Panc1 (cell line): Measurements from ENCODE around the gene RFTN1. TPM values are rescaled to one million over a fixed set of nuclear protein-coding genes. Genes with fewer than 3 reads are reported as not detected.

Experiments
- ATAC-seq: fragments of 200-7000 bp; cut with Tn5 transposase; 2 replicates; pipeline ENCODE4 v1.9.1; 2020; ENCODE audit warnings: mild to moderate bottlenecking, moderate library complexity
- BruUV-seq: library from RNA; stranded (reverse); fragments of 400-500 nt; replicated peaks from 2 replicates; lab custom pipeline; 2021; lab: Mats Ljungman, UMichigan
- CTCF ChIA-PET: fragments of 300-600 bp; sonication (Branson Sonifier 250); formaldehyde crosslinking; loops from one replicate; lab custom pipeline; 2022; ENCODE audit warnings: antibody characterized with exemption; lab: Charles Lee
- POLR2A ChIA-PET: fragments of 300-600 bp; sonication (Branson Sonifier 250); formaldehyde crosslinking; loops from one replicate; lab custom pipeline; 2022; ENCODE audit warnings: antibody characterized with exemption; lab: Charles Lee
- DNase-seq: peaks from one replicate; pipeline ENCODE4 v3.0.0-alpha.2; 2010; ENCODE audit warnings: low read depth, low spot score
- H3K27ac ChIP-seq: 2 replicates; pipeline ENCODE4 v1.5.1; 2011; ENCODE audit warnings: mild to moderate bottlenecking, low read length, inconsistent platforms
- H3K27me3 ChIP-seq: fragments of 200-500 bp; sonication (Bioruptor generic); 2 replicates; pipeline ENCODE4 v1.6.0; 2014; ENCODE audit warnings: low read length, inconsistent platforms; ENCODE audit not compliant: control insufficient read depth, insufficient read depth
- H3K36me3 ChIP-seq: fragments of 200-500 bp; sonication (Bioruptor generic); 2 replicates; pipeline ENCODE4 v1.5.1; 2014; ENCODE audit warnings: inconsistent platforms, mild to moderate bottlenecking, low read length, moderate library complexity; ENCODE audit not compliant: control insufficient read depth, insufficient read depth
- H3K4me1 ChIP-seq: 2 replicates; pipeline ENCODE4 v1.5.1; 2011; ENCODE audit warnings: inconsistent platforms, mild to moderate bottlenecking, low read length, moderate library complexity; ENCODE audit not compliant: control insufficient read depth, insufficient read depth
- H3K4me3 ChIP-seq, 2 experiments: 2 replicates each; pipeline ENCODE4 v1.5.1; 2011 to 2012; ENCODE audit warnings: low read depth in 2 of 2, low read length in 2 of 2, mild to moderate bottlenecking in 2 of 2, inconsistent platforms in 1 of 2, moderate library complexity in 1 of 2
- H3K9me3 ChIP-seq: fragments of 200-500 bp; sonication (Bioruptor generic); 2 replicates; pipeline ENCODE4 v1.5.1; 2014; ENCODE audit warnings: low read depth, mild to moderate bottlenecking, inconsistent platforms, low read length, moderate library complexity; ENCODE audit not compliant: control insufficient read depth, insufficient read depth
- CTCF ChIP-seq: fragments of 450-650 bp; IDR thresholded peaks from 2 replicates; pipeline ENCODE4 v1.5.1; 2017; ENCODE audit warnings: mild to moderate bottlenecking
- POLR2AphosphoS5 ChIP-seq: IDR thresholded peaks from 2 replicates; pipeline ENCODE4 v1.6.1; 2012; ENCODE audit warnings: mild to moderate bottlenecking, low read depth, low read length, moderate library complexity
- SIN3A ChIP-seq: IDR thresholded peaks from 2 replicates; pipeline ENCODE4 v1.6.1; 2012; ENCODE audit warnings: low read depth, mild to moderate bottlenecking, low read length, moderate library complexity, borderline replicate concordance; ENCODE audit not compliant: insufficient read depth
- TCF7L2 ChIP-seq: IDR thresholded peaks from 2 replicates; pipeline ENCODE4 v1.6.1; 2011; ENCODE audit warnings: mild to moderate bottlenecking, low read depth, low read length, inconsistent platforms
- in situ Hi-C: cut with HindIII; loops from 2 replicates; pipeline ENCODE4 v1.10.0; 2016; ENCODE audit warnings: low sequenced_read_pairs, low pct_unique_long_range_greater_than_20kb
- intact Hi-C: fragments of 100-400 bp; cut with micrococcal nuclease; formaldehyde crosslinking; loops from one replicate; pipeline ENCODE4 v1.10.0; 2022; ENCODE audit not compliant: unreplicated experiment
- total RNA-seq: library from RNA; stranded (reverse); gene quantifications from one replicate; pipeline ENCODE4 v1.2.1, GENCODE V29; 2021; ENCODE audit not compliant: unreplicated experiment
- TF ChIP-seq, protein P1 (sequence below), 2 experiments: IDR thresholded peaks; 2 replicates each; pipeline ENCODE4 v1.6.1; 2011 to 2012; ENCODE audit warnings: low read depth in 2 of 2, control low read depth in 1 of 2, low read length in 1 of 2, mild to moderate bottlenecking in 1 of 2, moderate library complexity in 1 of 2; ENCODE audit not compliant: insufficient read depth in 1 of 2

The RFTN1 gene
- total RNA-seq, 1 experiment from 2014 or later: 0.90 TPM

DNA sequence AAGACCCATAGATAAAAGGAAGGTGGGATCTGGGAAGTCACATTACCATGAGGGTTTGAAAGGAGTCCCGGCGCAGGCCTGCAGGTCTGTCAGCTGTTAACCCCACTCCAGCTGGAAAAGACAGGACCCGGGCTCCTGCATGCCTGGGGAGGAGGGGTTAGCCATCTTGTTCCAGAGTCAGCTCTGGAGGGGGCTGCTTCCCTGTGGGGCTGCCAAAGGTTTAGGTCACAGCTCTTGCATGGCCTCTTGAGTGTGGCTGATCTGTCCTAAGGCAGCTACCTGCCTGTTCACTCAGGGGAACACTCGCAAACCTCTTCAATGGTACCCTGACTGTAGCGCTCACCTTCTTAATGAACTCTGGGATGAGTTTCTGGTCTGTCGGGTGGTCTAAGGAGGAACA is 104.5 kb downstream of the RFTN1 start:
- no peaks in the 10 kb centered on the region for H3K4me1 ChIP-seq
- H3K4me3 ChIP-seq: no peak overlapping the region
- BruUV-seq: no TSS peak
- H3K9me3 ChIP-seq: no peaks in the 10 kb centered on the region
- TF ChIP-seq CTCF (no peak), SIN3A (no peak)
- intact Hi-C loops (no loop called here), in situ Hi-C loops (no loop called here)
- DNase-seq: no peak
- ChIA-PET CTCF (no interaction called here), POLR2A (no interaction called here)
- no peaks in the 10 kb centered on the region for H3K27me3 ChIP-seq
- no peak for ATAC-seq
- no peaks in the 10 kb centered on the region for H3K36me3 ChIP-seq
- H3K27ac ChIP-seq: no peak overlapping the region

- Histone ChIP-seq H3K27me3 (no peaks in the 10 kb centered on the region), H3K4me3 (no peak overlapping the region), H3K4me1 (no peaks in the 10 kb centered on the region), H3K9me3 (no peaks in the 10 kb centered on the region), H3K27ac (no peak overlapping the region), H3K36me3 (no peaks in the 10 kb centered on the region)
- TF ChIP-seq SIN3A (no peak), TCF7L2 (no peak), CTCF (no peak), POLR2AphosphoS5 (no peak)
- TF ChIP-seq, protein P1, sequence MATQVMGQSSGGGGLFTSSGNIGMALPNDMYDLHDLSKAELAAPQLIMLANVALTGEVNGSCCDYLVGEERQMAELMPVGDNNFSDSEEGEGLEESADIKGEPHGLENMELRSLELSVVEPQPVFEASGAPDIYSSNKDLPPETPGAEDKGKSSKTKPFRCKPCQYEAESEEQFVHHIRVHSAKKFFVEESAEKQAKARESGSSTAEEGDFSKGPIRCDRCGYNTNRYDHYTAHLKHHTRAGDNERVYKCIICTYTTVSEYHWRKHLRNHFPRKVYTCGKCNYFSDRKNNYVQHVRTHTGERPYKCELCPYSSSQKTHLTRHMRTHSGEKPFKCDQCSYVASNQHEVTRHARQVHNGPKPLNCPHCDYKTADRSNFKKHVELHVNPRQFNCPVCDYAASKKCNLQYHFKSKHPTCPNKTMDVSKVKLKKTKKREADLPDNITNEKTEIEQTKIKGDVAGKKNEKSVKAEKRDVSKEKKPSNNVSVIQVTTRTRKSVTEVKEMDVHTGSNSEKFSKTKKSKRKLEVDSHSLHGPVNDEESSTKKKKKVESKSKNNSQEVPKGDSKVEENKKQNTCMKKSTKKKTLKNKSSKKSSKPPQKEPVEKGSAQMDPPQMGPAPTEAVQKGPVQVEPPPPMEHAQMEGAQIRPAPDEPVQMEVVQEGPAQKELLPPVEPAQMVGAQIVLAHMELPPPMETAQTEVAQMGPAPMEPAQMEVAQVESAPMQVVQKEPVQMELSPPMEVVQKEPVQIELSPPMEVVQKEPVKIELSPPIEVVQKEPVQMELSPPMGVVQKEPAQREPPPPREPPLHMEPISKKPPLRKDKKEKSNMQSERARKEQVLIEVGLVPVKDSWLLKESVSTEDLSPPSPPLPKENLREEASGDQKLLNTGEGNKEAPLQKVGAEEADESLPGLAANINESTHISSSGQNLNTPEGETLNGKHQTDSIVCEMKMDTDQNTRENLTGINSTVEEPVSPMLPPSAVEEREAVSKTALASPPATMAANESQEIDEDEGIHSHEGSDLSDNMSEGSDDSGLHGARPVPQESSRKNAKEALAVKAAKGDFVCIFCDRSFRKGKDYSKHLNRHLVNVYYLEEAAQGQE (IDR thresholded peaks at IDR 0.05; ENCODE audit: insufficient read depth in 1 of 2, low read depth in 2 of 2, low read length in 1 of 2): no peak
- DNase-seq: no peak
- no peak for ATAC-seq
- intact Hi-C loops: no loop called here
- in situ Hi-C loops: no loop called here
- POLR2A ChIA-PET: no interaction called here
- no TSS peak for BruUV-seq
- CTCF ChIA-PET: no interaction called here
Observed at GRCh38 chr3:16407366-16407765, 106.1 kb downstream of the RFTN1 start.

GRCh38 chr3:16406579-16406978 is 106.9 kb downstream of the RFTN1 start:
- ATAC-seq (no peak), DNase-seq (no peak)
- CTCF ChIA-PET: no interaction called here
- BruUV-seq: no TSS peak
- Histone ChIP-seq H3K4me1 (no peaks in the 10 kb centered on the region), H3K27ac (no peak overlapping the region), H3K27me3 (no peaks in the 10 kb centered on the region), H3K36me3 (no peaks in the 10 kb centered on the region), H3K4me3 (no peak overlapping the region), H3K9me3 (no peaks in the 10 kb centered on the region)
- in situ Hi-C loops: no loop called here
- TF ChIP-seq CTCF (no peak), TCF7L2 (no peak), POLR2AphosphoS5 (no peak), SIN3A (no peak)
- TF ChIP-seq, protein P1 (IDR thresholded peaks at IDR 0.05; ENCODE audit: insufficient read depth in 1 of 2, low read depth in 2 of 2, low read length in 1 of 2): no peak
- intact Hi-C loops: no loop called here
- POLR2A ChIA-PET: no interaction called here
